ENCODE measurements around the gene TEX11.

DNA sequence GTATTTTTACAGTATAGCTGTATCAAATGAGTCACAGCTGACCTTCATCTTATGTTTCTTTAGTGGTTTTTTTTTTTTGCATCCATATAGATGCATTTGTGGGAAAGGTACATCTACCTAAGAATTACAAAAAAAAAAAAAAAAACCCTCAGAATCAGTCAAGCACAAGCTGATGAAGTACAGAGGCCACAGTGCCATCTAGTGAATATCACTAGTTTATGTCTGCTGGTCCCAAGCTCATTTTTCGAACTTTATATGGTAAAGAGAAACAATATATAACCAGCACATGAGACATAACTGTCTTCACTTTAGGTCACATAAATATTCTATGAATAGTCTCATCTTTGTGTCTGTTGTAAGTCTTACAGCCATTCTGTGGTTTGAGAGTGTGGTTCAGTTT lies 243.8 kb downstream of the TEX11 start:
- TF ChIP-seq, protein P1, sequence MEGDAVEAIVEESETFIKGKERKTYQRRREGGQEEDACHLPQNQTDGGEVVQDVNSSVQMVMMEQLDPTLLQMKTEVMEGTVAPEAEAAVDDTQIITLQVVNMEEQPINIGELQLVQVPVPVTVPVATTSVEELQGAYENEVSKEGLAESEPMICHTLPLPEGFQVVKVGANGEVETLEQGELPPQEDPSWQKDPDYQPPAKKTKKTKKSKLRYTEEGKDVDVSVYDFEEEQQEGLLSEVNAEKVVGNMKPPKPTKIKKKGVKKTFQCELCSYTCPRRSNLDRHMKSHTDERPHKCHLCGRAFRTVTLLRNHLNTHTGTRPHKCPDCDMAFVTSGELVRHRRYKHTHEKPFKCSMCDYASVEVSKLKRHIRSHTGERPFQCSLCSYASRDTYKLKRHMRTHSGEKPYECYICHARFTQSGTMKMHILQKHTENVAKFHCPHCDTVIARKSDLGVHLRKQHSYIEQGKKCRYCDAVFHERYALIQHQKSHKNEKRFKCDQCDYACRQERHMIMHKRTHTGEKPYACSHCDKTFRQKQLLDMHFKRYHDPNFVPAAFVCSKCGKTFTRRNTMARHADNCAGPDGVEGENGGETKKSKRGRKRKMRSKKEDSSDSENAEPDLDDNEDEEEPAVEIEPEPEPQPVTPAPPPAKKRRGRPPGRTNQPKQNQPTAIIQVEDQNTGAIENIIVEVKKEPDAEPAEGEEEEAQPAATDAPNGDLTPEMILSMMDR (IDR thresholded peaks at IDR 0.05; ENCODE audit: low read length), result peak; percentile 34; the same call in 1 of the 2 replicates
- TF ChIP-seq EZH2 (IDR thresholded peaks at IDR 0.05; ENCODE audit: borderline replicate concordance, low read length), result no peak
